GM12874 (cell line): ENCODE measurements around the gene MTTP.

Source experiments
- TF ChIP-seq, protein P1 (sequence below): IDR thresholded peaks from 2 replicates; pipeline ENCODE4 v1.5.1; 2011; ENCODE audit warnings: low read depth, mild to moderate bottlenecking, control low read depth, low read length, moderate library complexity; ENCODE audit not compliant: insufficient read depth

MTTP gene

DNA sequence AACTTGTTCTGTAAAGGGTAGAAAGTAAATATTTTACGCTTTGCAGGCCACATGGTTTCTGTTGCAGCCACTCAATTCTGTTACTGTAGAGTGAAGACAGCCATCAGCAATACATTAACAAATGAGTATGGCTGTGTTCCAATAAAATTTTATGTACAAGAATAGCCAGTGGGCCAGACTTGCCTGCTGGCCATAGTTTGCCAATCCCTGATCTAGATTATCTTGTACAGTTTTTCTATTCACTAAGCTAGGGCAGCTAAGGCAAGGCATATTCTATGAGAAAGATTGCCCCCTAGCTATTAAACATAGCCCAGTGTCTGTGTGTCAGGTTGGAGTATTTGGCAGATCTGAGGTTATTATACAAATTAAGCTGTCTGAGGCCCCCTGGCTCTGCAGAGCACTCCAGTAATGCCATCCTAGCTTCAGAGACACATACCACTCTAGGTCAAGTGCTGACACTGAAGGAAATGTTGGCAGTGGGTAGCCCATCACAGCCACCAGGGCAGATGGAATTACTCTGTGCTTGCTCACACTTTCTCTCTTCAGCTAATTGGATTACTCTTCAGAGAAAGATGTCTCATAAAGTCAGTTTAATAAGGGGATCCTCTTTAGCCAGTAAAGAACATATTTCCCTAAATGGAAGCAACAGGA, 40.7 kb downstream of the MTTP start:
- TF ChIP-seq, protein P1, sequence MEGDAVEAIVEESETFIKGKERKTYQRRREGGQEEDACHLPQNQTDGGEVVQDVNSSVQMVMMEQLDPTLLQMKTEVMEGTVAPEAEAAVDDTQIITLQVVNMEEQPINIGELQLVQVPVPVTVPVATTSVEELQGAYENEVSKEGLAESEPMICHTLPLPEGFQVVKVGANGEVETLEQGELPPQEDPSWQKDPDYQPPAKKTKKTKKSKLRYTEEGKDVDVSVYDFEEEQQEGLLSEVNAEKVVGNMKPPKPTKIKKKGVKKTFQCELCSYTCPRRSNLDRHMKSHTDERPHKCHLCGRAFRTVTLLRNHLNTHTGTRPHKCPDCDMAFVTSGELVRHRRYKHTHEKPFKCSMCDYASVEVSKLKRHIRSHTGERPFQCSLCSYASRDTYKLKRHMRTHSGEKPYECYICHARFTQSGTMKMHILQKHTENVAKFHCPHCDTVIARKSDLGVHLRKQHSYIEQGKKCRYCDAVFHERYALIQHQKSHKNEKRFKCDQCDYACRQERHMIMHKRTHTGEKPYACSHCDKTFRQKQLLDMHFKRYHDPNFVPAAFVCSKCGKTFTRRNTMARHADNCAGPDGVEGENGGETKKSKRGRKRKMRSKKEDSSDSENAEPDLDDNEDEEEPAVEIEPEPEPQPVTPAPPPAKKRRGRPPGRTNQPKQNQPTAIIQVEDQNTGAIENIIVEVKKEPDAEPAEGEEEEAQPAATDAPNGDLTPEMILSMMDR: no peak

DNA sequence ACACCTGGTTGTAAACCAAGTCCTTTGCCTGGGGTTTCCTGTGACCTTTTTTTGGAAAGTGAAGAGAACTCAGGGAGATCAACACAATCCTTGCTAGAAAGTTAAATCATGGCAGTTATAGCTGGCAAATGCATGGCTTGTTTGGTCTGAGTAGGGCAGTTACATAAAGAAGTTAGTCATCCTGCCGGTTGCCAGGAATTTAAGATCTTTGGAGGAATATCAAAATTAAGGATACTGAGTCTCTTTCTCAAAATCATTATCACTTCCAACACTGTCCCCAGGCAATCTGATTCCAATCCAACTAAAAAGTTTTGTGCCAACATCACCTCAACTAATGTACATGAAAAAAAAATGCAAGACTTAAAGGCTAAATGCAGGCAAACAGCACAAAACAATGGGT, 42.8 kb downstream of the MTTP start:
- TF ChIP-seq, protein P1: no peak

DNA sequence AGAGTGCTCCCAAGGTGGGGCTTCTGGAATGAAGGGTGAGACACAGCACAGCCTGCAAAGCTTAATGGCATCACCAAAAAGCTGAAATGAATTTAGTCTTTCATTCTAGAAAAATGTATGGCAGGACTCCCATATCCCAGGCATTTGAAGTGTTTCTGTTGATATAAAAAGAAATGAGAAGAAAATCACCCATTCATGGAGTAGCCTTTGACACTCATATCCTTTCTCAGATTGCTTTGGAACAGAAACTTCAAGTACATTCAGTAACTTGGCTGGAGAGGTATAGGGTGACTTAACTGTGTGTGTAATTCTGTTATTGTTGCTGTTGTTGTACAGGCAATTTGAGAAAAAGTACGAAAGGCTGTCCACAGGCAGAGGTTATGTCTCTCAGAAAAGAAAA, 47.7 kb downstream of the MTTP start:
- TF ChIP-seq, protein P1: no peak

DNA sequence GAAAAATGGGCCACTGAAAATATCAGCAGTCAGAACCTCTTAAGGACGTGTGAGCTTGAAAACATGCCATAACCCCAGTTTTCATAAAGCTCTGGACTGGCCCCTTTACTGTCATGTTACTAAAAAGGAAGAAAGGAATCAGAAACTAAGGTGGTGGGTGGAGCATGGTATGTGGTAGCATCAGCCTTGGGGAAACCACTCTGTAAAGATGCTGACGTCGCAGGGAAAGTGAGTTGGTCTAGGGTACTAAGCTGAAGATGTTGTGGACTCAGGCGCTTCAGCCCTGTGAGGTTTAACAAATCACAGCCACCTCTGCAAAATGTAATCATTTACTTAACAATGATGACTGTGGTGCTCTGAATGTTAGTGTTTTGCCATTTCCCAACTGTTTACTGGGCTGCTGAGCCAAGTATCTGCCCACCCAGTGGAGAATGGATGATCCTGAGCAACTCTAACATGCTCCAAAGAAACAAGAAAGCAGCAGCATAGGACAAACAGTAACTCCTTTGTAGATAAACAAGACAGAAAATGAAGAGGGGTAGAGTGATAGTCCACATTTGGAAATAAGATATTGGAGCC, 49.6 kb downstream of the MTTP start:
- TF ChIP-seq, protein P1: no peak

DNA sequence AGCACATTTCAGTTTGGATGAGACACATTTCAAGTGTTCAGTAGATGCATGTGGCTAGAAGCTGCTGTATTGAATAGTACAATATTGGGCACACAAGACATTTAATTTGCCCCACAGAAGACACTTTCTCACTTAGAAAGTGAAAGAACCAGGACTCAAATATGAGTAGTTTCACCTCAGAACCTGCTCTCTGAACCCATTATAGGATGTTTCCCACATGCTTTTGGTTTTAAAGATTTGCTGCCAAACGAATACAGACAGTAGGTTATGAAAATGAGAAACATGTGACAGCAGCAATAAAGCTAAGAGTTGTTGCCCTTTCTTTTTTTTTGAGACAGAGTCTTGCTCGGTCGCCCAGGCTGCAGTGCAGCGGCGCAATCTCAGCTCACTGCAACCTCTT, 50.7 kb downstream of the MTTP start:
- TF ChIP-seq, protein P1: no peak

DNA sequence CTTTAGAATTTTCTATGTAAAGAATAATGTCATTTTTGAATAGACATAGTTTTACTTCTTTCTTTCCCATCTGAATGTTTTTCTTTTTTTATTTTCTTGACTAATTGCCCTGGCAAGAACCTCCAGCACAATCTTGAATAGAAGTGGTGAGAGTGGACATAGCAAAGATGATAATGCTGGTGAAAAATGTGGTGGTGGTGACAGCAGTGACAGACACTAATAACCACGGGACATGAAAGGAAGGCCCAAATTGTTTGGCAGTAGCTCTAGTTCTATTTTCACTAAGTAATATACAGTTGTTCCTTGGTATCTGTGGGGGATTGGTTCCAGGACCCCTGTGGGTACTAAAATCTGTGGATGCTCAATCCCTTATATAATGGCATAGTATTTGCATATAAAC, 53.4 kb downstream of the MTTP start:
- TF ChIP-seq, protein P1: no peak

DNA sequence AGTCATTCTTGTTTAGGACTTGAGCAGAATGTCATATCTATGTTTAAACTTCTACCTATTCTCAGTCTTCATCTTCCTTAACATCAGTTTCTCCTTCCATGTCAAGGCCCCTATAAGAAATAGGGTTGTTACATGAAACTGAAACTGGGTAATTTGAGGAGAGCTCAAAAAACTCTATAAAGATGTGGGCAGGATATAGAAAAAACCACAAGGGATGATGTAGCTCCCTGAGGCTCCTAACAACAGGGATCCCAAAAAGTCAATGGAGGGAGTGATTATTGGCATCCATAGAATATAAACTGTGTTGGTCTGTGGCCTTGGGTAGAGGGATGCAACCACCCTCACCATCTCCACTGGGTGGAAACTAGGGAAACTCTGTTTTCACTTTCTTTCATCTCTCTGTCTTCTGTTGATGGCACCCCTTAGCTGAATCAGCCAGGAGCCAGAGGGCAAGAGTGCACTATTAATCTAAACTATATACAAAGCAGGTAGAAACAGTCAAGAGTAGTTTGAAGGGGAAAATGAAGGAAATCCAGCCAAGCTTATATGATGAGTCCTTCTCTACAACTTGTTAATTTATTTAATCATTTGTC, 55.4 kb downstream of the MTTP start:
- TF ChIP-seq, protein P1: no peak
